HCT116 (cell line): ENCODE measurements around the gene NFATC3.

Source experiments
- CEBPB ChIP-seq: IDR thresholded peaks from 2 replicates; pipeline ENCODE4 v1.6.1; 2012; ENCODE audit warnings: low read depth
- CTCF ChIP-seq, 3 experiments: fragments of 200-600 bp in 1 of 3; sonication (generic) in 1 of 3; IDR thresholded peaks in 2 of 3; conservative IDR thresholded peaks in 1 of 3; 2 replicates each; pipeline ENCODE4 v1.5.1; 2012 to 2017; ENCODE audit warnings: low read depth in 2 of 3, low read length in 2 of 3, antibody characterized with exemption in 1 of 3, borderline replicate concordance in 1 of 3, control low read depth in 1 of 3, mild to moderate bottlenecking in 1 of 3, mixed read lengths in 1 of 3, mixed run types in 1 of 3, moderate library complexity in 1 of 3; ENCODE audit not compliant: insufficient read depth in 1 of 3
- MAX ChIP-seq: IDR thresholded peaks from 2 replicates; pipeline ENCODE4 v1.6.1; 2012
- POLR2AphosphoS5 ChIP-seq: IDR thresholded peaks from 2 replicates; pipeline ENCODE4 v1.6.1; 2011; ENCODE audit warnings: mild to moderate bottlenecking, low read depth, low read length, moderate library complexity
- RAD21 ChIP-seq: IDR thresholded peaks from 2 replicates; pipeline ENCODE4 v1.6.1; 2012; ENCODE audit warnings: low read depth, mild to moderate bottlenecking

GRCh38 chr16:68062910-68063393 is 22.2 kb upstream of the NFATC3 start:
- no peak for TF ChIP-seq MAX
- no peak for TF ChIP-seq POLR2AphosphoS5
- no peak for TF ChIP-seq RAD21
- no peak for TF ChIP-seq CEBPB
- no peak for TF ChIP-seq CTCF (IDR thresholded peaks at IDR 0.05 in 2 of 3, conservative IDR thresholded peaks at IDR 0.05 in 1 of 3; ENCODE audit: borderline replicate concordance in 1 of 3, insufficient read depth in 1 of 3, low read depth in 2 of 3, low read length in 2 of 3)
